GM19438 (cell line): ENCODE measurements around the gene PTPN2.

ENCODE experiments used
- ATAC-seq: cut with Tn5 transposase; IDR thresholded peaks from one replicate; pipeline ENCODE4 v1.9.1; 2021; ENCODE audit warnings: low read depth; ENCODE audit not compliant: unreplicated experiment

Gene PTPN2

GRCh38 chr18:12860530-12860929, 23.5 kb downstream of the PTPN2 start:
- ATAC-seq: no peak

- ATAC-seq: no peak
These were observed 25.0 kb downstream of the PTPN2 start for GRCh38 chr18:12858991-12859390.

- ATAC-seq: no peak
These were observed 26.0 kb downstream of the PTPN2 start for GRCh38 chr18:12857991-12858544.

GRCh38 chr18:12857215-12857905, 26.7 kb downstream of the PTPN2 start:
- ATAC-seq: no peak

- ATAC-seq: no peak
These were observed 28.1 kb downstream of the PTPN2 start for GRCh38 chr18:12855916-12856315.

- no peak for ATAC-seq
These were observed 31.3 kb downstream of the PTPN2 start for GRCh38 chr18:12852566-12853315.

GRCh38 chr18:12851716-12852115, 32.3 kb downstream of the PTPN2 start:
- no peak for ATAC-seq

GRCh38 chr18:12849548-12849947, 34.5 kb downstream of the PTPN2 start:
- no peak for ATAC-seq

- no peak for ATAC-seq
These were observed 35.6 kb downstream of the PTPN2 start for GRCh38 chr18:12848405-12848804.

GRCh38 chr18:12844391-12844790, 39.6 kb downstream of the PTPN2 start:
- ATAC-seq: no peak

GRCh38 chr18:12843420-12844350, 40.4 kb downstream of the PTPN2 start:
- ATAC-seq: no peak

GRCh38 chr18:12842459-12843380, 41.3 kb downstream of the PTPN2 start:
- no peak for ATAC-seq

GRCh38 chr18:12841070-12841469, 43.0 kb downstream of the PTPN2 start:
- ATAC-seq: no peak

- ATAC-seq: no peak
These were observed 43.7 kb downstream of the PTPN2 start for GRCh38 chr18:12840382-12840781.

GRCh38 chr18:12839526-12840196, 44.4 kb downstream of the PTPN2 start:
- peak; percentile 69 for ATAC-seq

- ATAC-seq: peak; percentile 43
These were observed 44.9 kb downstream of the PTPN2 start for GRCh38 chr18:12839057-12839525.

GRCh38 chr18:12838178-12838634, 45.8 kb downstream of the PTPN2 start:
- ATAC-seq: no peak

GRCh38 chr18:12837747-12838146, 46.3 kb downstream of the PTPN2 start:
- ATAC-seq: no peak

- no peak for ATAC-seq
These were observed 47.5 kb downstream of the PTPN2 start for GRCh38 chr18:12836551-12836950.
